IMR-90 (cell line): ENCODE measurements around the gene INA.

Experiments used
- BHLHE40 ChIP-seq: fragments of 150-350 bp; IDR thresholded peaks from 2 replicates; pipeline ENCODE4 v1.6.1; 2016; ENCODE audit warnings: mild to moderate bottlenecking, low read depth, low read length
- MAFK ChIP-seq: IDR thresholded peaks from 2 replicates; pipeline ENCODE4 v1.6.1; 2012; ENCODE audit warnings: low read depth, low read length, improper control_type of control experiment
- MXI1 ChIP-seq: IDR thresholded peaks from 2 replicates; pipeline ENCODE4 v1.6.1; 2012; ENCODE audit warnings: low read depth, mild to moderate bottlenecking, low read length, moderate library complexity, borderline replicate concordance
- POLR2A ChIP-seq: IDR thresholded peaks from 2 replicates; pipeline ENCODE4 v1.6.1; 2012; ENCODE audit warnings: mild to moderate bottlenecking, low read depth, low read length
- RCOR1 ChIP-seq: IDR thresholded peaks from 2 replicates; pipeline ENCODE4 v1.6.1; 2012; ENCODE audit warnings: mild to moderate bottlenecking, low read length, improper control_type of control experiment; ENCODE audit not compliant: insufficient replicate concordance
- RFX5 ChIP-seq: IDR thresholded peaks from 2 replicates; pipeline ENCODE4 v1.8.0; 2012; ENCODE audit warnings: low read depth, mild to moderate bottlenecking, low read length, moderate library complexity
- TF ChIP-seq, protein P1 (sequence below): fragments of 150-350 bp; IDR thresholded peaks from 2 replicates; pipeline ENCODE4 v1.6.1; 2016; ENCODE audit warnings: low read depth, mild to moderate bottlenecking, low read length, moderate library complexity, borderline replicate concordance
- TF ChIP-seq, protein P2 (sequence below): conservative IDR thresholded peaks from 2 replicates; pipeline ENCODE4 v1.5.1; 2012; ENCODE audit warnings: mild to moderate bottlenecking, low read depth, low read length, improper control_type of control experiment

- TF ChIP-seq, protein P1, sequence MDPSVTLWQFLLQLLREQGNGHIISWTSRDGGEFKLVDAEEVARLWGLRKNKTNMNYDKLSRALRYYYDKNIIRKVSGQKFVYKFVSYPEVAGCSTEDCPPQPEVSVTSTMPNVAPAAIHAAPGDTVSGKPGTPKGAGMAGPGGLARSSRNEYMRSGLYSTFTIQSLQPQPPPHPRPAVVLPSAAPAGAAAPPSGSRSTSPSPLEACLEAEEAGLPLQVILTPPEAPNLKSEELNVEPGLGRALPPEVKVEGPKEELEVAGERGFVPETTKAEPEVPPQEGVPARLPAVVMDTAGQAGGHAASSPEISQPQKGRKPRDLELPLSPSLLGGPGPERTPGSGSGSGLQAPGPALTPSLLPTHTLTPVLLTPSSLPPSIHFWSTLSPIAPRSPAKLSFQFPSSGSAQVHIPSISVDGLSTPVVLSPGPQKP, result no peak
- TF ChIP-seq, protein P2, sequence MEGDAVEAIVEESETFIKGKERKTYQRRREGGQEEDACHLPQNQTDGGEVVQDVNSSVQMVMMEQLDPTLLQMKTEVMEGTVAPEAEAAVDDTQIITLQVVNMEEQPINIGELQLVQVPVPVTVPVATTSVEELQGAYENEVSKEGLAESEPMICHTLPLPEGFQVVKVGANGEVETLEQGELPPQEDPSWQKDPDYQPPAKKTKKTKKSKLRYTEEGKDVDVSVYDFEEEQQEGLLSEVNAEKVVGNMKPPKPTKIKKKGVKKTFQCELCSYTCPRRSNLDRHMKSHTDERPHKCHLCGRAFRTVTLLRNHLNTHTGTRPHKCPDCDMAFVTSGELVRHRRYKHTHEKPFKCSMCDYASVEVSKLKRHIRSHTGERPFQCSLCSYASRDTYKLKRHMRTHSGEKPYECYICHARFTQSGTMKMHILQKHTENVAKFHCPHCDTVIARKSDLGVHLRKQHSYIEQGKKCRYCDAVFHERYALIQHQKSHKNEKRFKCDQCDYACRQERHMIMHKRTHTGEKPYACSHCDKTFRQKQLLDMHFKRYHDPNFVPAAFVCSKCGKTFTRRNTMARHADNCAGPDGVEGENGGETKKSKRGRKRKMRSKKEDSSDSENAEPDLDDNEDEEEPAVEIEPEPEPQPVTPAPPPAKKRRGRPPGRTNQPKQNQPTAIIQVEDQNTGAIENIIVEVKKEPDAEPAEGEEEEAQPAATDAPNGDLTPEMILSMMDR, result no peak
- TF ChIP-seq BHLHE40, result no peak
- TF ChIP-seq POLR2A, result no peak
- TF ChIP-seq RFX5, result no peak
- no peak for TF ChIP-seq MXI1
- TF ChIP-seq MAFK, result no peak
- TF ChIP-seq RCOR1, result no peak
These were observed 565 bp upstream of the INA start for GRCh38 chr10:103276251-103276895.
